HL-60 (cell line): Measurements from ENCODE around the gene NKX6-2.

Source experiments
- DNase-seq, 2 experiments: peaks; one replicate each; pipeline ENCODE4 v3.0.0-alpha.2; 2010 to 2020; ENCODE audit warnings: low read depth in 1 of 2, low spot score in 1 of 2
- H3K27ac ChIP-seq: fragments of 250-450 bp; sonication (Bioruptor Pico); replicated peaks from 2 replicates; pipeline ENCODE4 v1.5.1; 2020; ENCODE audit warnings: mild to moderate bottlenecking, moderate library complexity
- H3K27me3 ChIP-seq: fragments of 250-450 bp; sonication (Bioruptor Pico); 2 replicates; pipeline ENCODE4 v1.5.1; 2021; ENCODE audit warnings: mild to moderate bottlenecking, moderate library complexity; ENCODE audit not compliant: insufficient read depth, poor library complexity, severe bottlenecking
- H3K4me3 ChIP-seq: replicated peaks from 2 replicates; pipeline ENCODE4 v1.5.1; 2011; ENCODE audit warnings: mild to moderate bottlenecking, control low read depth, low read length; ENCODE audit not compliant: insufficient read depth
- GABPA ChIP-seq: IDR thresholded peaks from 2 replicates; pipeline ENCODE4 v1.6.1; 2012; ENCODE audit warnings: low read depth
- POLR2AphosphoS5 ChIP-seq: IDR thresholded peaks from 2 replicates; pipeline ENCODE4 v1.6.1; 2012; ENCODE audit warnings: low read depth
- SPI1 ChIP-seq: IDR thresholded peaks from 2 replicates; pipeline ENCODE4 v1.6.1; 2012; ENCODE audit warnings: low read depth, mild to moderate bottlenecking, borderline replicate concordance
- TF ChIP-seq, protein P1 (sequence below): IDR thresholded peaks from 2 replicates; pipeline ENCODE4 v1.6.1; 2012; ENCODE audit warnings: low read depth; ENCODE audit not compliant: insufficient replicate concordance
- TF ChIP-seq, protein P2 (sequence below): IDR thresholded peaks from one replicate; pipeline ENCODE4 v1.5.1; 2011; ENCODE audit warnings: low read length, control low read depth, inconsistent platforms; ENCODE audit not compliant: insufficient read depth

NKX6-2 gene

DNA sequence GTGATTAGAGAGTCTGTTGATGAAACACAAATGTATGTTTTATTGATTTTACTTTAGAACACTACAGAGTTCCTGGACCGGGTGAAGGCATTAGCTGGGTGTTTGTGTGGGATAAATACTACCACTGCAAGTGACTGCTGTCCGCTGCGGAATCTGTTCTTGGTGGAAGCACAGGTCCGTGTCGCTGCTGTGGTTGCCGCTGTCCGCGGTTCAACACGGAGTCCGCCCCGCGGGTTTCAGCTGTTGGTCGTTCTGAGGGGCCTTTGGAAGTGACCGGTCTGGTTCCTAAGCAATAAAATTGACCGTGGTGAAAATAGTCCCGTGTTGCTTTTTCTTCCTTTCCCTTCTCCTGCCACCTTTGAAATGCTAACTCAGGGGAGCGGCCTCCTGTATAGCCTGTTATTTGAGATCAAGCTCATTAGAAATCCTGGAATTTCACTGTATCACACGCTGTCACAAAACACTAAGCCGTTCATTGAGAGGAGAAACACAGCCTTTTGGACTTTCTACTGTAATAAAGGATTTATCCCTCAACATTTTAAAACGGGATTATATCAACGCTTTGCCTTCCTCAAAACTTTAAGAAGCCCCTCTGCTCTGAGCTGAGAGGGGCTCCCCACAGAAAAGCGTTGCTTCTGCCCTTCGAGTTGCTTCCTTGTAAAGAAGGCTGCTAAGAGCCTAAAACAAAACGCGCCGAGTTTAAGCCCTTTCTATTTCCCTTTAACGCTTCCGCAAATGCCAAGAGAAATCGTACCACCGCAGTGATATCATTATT lies 2.6 kb downstream of the NKX6-2 start:
- H3K27me3 ChIP-seq, result peaks cover 31% of the 10 kb centered on the region
- H3K27ac ChIP-seq, result no peak overlapping the region
- TF ChIP-seq, protein P1, sequence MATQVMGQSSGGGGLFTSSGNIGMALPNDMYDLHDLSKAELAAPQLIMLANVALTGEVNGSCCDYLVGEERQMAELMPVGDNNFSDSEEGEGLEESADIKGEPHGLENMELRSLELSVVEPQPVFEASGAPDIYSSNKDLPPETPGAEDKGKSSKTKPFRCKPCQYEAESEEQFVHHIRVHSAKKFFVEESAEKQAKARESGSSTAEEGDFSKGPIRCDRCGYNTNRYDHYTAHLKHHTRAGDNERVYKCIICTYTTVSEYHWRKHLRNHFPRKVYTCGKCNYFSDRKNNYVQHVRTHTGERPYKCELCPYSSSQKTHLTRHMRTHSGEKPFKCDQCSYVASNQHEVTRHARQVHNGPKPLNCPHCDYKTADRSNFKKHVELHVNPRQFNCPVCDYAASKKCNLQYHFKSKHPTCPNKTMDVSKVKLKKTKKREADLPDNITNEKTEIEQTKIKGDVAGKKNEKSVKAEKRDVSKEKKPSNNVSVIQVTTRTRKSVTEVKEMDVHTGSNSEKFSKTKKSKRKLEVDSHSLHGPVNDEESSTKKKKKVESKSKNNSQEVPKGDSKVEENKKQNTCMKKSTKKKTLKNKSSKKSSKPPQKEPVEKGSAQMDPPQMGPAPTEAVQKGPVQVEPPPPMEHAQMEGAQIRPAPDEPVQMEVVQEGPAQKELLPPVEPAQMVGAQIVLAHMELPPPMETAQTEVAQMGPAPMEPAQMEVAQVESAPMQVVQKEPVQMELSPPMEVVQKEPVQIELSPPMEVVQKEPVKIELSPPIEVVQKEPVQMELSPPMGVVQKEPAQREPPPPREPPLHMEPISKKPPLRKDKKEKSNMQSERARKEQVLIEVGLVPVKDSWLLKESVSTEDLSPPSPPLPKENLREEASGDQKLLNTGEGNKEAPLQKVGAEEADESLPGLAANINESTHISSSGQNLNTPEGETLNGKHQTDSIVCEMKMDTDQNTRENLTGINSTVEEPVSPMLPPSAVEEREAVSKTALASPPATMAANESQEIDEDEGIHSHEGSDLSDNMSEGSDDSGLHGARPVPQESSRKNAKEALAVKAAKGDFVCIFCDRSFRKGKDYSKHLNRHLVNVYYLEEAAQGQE, result no peak
- TF ChIP-seq GABPA (no peak), POLR2AphosphoS5 (no peak), SPI1 (no peak)
- TF ChIP-seq, protein P2, sequence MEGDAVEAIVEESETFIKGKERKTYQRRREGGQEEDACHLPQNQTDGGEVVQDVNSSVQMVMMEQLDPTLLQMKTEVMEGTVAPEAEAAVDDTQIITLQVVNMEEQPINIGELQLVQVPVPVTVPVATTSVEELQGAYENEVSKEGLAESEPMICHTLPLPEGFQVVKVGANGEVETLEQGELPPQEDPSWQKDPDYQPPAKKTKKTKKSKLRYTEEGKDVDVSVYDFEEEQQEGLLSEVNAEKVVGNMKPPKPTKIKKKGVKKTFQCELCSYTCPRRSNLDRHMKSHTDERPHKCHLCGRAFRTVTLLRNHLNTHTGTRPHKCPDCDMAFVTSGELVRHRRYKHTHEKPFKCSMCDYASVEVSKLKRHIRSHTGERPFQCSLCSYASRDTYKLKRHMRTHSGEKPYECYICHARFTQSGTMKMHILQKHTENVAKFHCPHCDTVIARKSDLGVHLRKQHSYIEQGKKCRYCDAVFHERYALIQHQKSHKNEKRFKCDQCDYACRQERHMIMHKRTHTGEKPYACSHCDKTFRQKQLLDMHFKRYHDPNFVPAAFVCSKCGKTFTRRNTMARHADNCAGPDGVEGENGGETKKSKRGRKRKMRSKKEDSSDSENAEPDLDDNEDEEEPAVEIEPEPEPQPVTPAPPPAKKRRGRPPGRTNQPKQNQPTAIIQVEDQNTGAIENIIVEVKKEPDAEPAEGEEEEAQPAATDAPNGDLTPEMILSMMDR, result no peak
- no peak for DNase-seq
- no peak overlapping the region for H3K4me3 ChIP-seq

DNA sequence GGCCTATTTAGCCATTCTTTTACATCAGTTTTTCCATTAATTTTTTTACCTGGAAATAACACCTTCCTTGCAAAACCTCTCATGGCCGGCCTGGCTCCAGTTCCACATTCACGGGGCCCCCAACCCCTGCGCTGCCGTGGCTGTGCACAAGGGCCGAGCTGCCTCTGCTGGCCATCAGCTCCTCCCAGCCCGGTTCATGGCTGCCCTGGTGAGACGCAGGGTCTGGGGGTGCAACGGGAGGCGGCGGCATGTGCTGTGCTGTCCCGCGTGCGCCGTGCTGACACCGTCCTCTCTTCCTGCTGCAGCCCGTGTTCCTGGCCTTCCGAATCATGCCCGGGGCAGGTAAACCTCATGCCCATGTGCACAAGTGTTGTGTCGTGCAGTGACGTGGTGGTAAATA lies 4.4 kb downstream of the NKX6-2 start:
- Histone ChIP-seq H3K27ac (no peak overlapping the region), H3K27me3 (peaks cover 16% of the 10 kb centered on the region), H3K4me3 (no peak overlapping the region)
- no peak for DNase-seq
- no peak for TF ChIP-seq SPI1
- TF ChIP-seq, protein P2, result no peak

GRCh38 chr10:132780356-132780755 lies 5.6 kb downstream of the NKX6-2 start:
- peaks cover 12% of the 10 kb centered on the region for H3K27me3 ChIP-seq
- no peak overlapping the region for H3K27ac ChIP-seq
- no peak for DNase-seq
- TF ChIP-seq SPI1 (no peak), POLR2AphosphoS5 (no peak), GABPA (no peak)
- TF ChIP-seq, protein P2, result no peak
- TF ChIP-seq, protein P1, result no peak
- no peak overlapping the region for H3K4me3 ChIP-seq
